Gastroesophageal sphincter (tissue), 4 donors: ENCODE results near the gene CADM2. TPM values are rescaled to one million over a fixed set of nuclear protein-coding genes. Genes with fewer than 3 reads are reported as not detected.

ENCODE experiments used
- ATAC-seq: fragments of 150-250 bp; one replicate; pipeline ENCODE4 v1.9.1; 2016; ENCODE audit warnings: mild to moderate bottlenecking, moderate library complexity
- H3K27ac ChIP-seq, 4 donors: fragments of 200-600 bp; sonication (generic) in 3 of 4; 1 replicate in 3 of 4; 2 replicates in 1 of 4; pipeline ENCODE4 v1.5.1; 2016 to 2019
- H3K27me3 ChIP-seq: fragments of 200-600 bp; sonication (generic); one replicate; pipeline ENCODE4 v1.5.1; 2019
- H3K36me3 ChIP-seq, 2 donors: fragments of 200-600 bp; sonication (generic); one replicate each; pipeline ENCODE4 v1.5.1; 2019; ENCODE audit warnings: control low read depth in 1 of 2
- H3K4me1 ChIP-seq, 3 donors: fragments of 200-600 bp; sonication (generic); 1 replicate in 2 of 3; 2 replicates in 1 of 3; pipeline ENCODE4 v1.5.1; 2016 to 2019; ENCODE audit warnings: control low read depth in 2 of 3
- H3K4me3 ChIP-seq, 2 donors: fragments of 200-600 bp; sonication (generic); one replicate each; pipeline ENCODE4 v1.5.1; 2019; ENCODE audit warnings: mild to moderate bottlenecking in 1 of 2, moderate library complexity in 1 of 2
- H3K9me3 ChIP-seq, 3 donors: fragments of 200-600 bp; sonication (generic); one replicate each; pipeline ENCODE4 v1.5.1; 2017 to 2019; ENCODE audit warnings: control low read depth in 2 of 3
- EP300 ChIP-seq: sonication (generic); formaldehyde crosslinking; IDR thresholded peaks from one replicate; pipeline ENCODE4 v1.6.1; 2017; ENCODE audit warnings: antibody characterized with exemption, mild to moderate bottlenecking
- POLR2A ChIP-seq, 2 donors: fragments of 450-650 bp; IDR thresholded peaks; one replicate each; pipeline ENCODE4 v1.6.1; 2017; ENCODE audit warnings: antibody characterized with exemption in 2 of 2, mild to moderate bottlenecking in 2 of 2, moderate library complexity in 1 of 2
- POLR2AphosphoS5 ChIP-seq: sonication (generic); formaldehyde crosslinking; IDR thresholded peaks from one replicate; pipeline ENCODE4 v1.6.1; 2017; ENCODE audit warnings: antibody characterized with exemption
- WGBS, 2 donors: methylation state at CpG; one replicate each; pipeline ENCODE4 v1.1.5; 2018; ENCODE audit warnings: low coverage in 1 of 2; 5-methylcytosine and 5-hydroxymethylcytosine counted together
- total RNA-seq, 4 donors: library from RNA; depleted of rRNA; stranded (reverse); fragments of >200 nt; gene quantifications; one replicate each; pipeline ENCODE4 v1.1.0, GENCODE V29; 2016
- TF ChIP-seq, protein P1 (sequence below), 4 experiments: fragments of 200-600 bp in 2 of 4; fragments of 450-650 bp in 2 of 4; sonication (generic) in 1 of 4; IDR thresholded peaks; one replicate each; pipeline ENCODE4 v1.5.1; 2017 to 2019; ENCODE audit warnings: antibody characterized with exemption in 4 of 4, mild to moderate bottlenecking in 2 of 4, moderate library complexity in 2 of 4

The CADM2 gene
- total RNA-seq, 4 donors from 2014 or later: 8.2 to 10.1 (median 9.4) TPM

DNA sequence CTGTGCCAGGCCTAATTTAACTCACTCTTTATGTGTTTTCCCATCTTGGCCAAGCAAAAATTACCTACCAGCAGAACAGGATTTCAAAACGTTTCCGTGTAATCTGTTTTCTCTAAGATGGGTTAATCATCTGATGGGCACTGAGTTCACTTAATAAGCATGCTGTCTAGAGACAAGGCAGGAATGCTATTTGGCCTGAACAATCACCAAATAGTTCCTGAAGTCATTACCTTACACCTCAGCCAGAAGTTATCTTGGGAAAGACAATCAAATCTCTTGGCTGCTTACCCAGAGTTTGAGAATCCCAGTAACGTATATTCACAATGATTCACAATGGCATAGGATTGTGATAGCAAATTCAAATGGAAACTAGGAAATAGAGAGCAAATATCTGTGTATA, 779.1 kb downstream of the CADM2 start:
- ATAC-seq: no peak
- WGBS, 2 donors: 16 to 74% methylated on average over 3 of the region's 3 CpGs
- TF ChIP-seq POLR2AphosphoS5 (no peak), EP300 (no peak), POLR2A (IDR thresholded peaks at IDR 0.05) (no peak)
- TF ChIP-seq, protein P1, sequence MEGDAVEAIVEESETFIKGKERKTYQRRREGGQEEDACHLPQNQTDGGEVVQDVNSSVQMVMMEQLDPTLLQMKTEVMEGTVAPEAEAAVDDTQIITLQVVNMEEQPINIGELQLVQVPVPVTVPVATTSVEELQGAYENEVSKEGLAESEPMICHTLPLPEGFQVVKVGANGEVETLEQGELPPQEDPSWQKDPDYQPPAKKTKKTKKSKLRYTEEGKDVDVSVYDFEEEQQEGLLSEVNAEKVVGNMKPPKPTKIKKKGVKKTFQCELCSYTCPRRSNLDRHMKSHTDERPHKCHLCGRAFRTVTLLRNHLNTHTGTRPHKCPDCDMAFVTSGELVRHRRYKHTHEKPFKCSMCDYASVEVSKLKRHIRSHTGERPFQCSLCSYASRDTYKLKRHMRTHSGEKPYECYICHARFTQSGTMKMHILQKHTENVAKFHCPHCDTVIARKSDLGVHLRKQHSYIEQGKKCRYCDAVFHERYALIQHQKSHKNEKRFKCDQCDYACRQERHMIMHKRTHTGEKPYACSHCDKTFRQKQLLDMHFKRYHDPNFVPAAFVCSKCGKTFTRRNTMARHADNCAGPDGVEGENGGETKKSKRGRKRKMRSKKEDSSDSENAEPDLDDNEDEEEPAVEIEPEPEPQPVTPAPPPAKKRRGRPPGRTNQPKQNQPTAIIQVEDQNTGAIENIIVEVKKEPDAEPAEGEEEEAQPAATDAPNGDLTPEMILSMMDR (IDR thresholded peaks at IDR 0.05): no peak
- no peaks in the 10 kb centered on the region for H3K36me3 ChIP-seq
- no peaks in the 10 kb centered on the region for H3K9me3 ChIP-seq
- H3K27ac ChIP-seq: no peak overlapping the region
- H3K4me3 ChIP-seq: no peak overlapping the region
- no peaks in the 10 kb centered on the region for H3K27me3 ChIP-seq
- H3K4me1 ChIP-seq: no peaks in the 10 kb centered on the region

DNA sequence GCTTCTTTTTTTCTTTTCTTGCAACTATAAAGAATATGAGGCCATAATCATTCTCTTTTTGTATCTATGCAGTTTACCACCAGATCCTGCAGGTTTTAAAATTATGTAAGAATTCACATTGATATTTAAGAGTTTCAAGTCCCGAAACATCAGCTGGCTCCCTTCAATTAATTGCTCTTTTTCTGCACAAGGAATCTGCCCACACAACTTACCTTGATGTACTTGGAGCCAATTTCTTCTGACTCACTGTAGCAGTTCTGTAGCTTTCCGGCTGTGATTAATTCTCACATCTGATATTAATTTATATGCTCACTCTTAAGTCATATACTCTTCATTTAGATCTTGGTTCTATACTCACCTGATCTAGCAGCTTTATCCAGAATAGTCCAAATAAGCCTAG, 781.8 kb downstream of the CADM2 start:
- Histone ChIP-seq H3K9me3 (no peaks in the 10 kb centered on the region), H3K4me1 (no peaks in the 10 kb centered on the region), H3K36me3 (no peaks in the 10 kb centered on the region), H3K27ac (no peak overlapping the region), H3K4me3 (no peak overlapping the region), H3K27me3 (no peaks in the 10 kb centered on the region)
- TF ChIP-seq, protein P1 (IDR thresholded peaks at IDR 0.05): no peak
- no peak for TF ChIP-seq POLR2AphosphoS5
- TF ChIP-seq POLR2A (IDR thresholded peaks at IDR 0.05): no peak
- TF ChIP-seq EP300: no peak
- 45 to 93% methylated on average over 2 of the region's 2 CpGs for WGBS, 2 donors
- no peak for ATAC-seq

DNA sequence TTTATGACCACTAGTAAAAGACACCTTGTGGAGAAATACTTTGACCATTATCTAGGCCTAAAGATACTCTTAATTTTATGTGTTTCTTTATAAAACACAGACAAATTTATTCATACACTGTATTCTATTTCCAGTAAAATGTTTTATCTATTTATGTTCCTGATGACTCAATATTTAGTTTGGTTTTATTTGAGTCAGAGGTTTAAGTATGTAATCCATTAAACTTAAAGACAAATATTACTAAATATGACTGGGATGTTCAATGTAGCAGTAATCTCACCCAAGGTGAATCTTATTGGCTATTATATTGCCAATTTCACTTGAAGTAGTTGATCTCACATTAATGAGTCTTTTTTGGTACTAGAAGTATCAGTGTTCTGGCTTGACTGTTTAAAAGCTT, 799.7 kb downstream of the CADM2 start:
- Histone ChIP-seq H3K4me3 (no peak overlapping the region), H3K27me3 (no peaks in the 10 kb centered on the region), H3K9me3 (peaks cover 0 to 6% (median 0%) of the 10 kb centered on the region in 3 donors), H3K4me1 (no peaks in the 10 kb centered on the region), H3K36me3 (no peaks in the 10 kb centered on the region), H3K27ac (no peak overlapping the region)
- TF ChIP-seq, protein P1 (IDR thresholded peaks at IDR 0.05): no peak
- no peak for TF ChIP-seq EP300
- TF ChIP-seq POLR2AphosphoS5: no peak
- TF ChIP-seq POLR2A (IDR thresholded peaks at IDR 0.05): no peak
- no peak for ATAC-seq

DNA sequence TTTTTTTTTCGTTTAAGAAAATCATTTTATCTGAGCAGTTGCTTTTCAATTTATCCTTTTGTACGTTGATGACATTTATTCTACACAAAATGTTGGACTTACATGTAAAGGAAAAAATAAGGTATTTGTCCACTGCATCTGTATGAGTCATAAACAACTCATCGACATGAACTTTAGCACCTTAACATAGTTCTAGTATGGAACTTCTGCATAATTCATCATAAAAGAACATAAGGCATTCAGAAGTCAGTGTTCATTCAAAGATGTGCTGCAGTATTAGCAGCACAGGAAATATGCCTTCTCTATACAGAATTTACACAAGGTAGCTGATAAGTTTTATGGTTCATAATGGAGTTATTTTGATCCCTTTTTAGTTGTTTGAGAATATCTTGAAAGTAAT, 801.6 kb downstream of the CADM2 start:
- Histone ChIP-seq H3K36me3 (no peaks in the 10 kb centered on the region), H3K4me3 (no peak overlapping the region), H3K4me1 (no peaks in the 10 kb centered on the region), H3K27ac (no peak overlapping the region), H3K9me3 (peaks cover 0 to 6% (median 0%) of the 10 kb centered on the region in 3 donors), H3K27me3 (no peaks in the 10 kb centered on the region)
- no peak for ATAC-seq
- TF ChIP-seq, protein P1 (IDR thresholded peaks at IDR 0.05): no peak
- TF ChIP-seq POLR2A (IDR thresholded peaks at IDR 0.05) (no peak), EP300 (no peak), POLR2AphosphoS5 (no peak)
- 75 to 86% methylated on average over 3 of the region's 3 CpGs for WGBS, 2 donors

DNA sequence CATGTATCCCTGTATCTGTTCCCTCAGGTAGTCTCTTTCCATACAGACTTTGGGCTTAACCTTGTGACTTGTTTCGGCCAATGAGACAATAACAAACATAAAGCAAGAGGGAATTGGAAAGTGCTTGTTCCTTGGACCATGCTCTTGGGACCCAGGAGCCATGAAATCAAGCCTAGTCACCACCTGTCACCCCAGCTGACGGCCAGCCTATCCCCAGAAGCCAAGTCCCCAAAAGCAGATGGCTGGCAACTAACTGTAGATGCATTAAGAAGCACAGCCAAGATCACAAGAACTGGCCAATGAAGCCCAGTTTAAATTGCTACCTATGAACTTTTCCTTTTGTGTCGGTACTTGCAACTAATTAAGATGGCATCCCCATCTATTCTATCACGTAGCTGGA, 822.0 kb downstream of the CADM2 start:
- no peaks in the 10 kb centered on the region for H3K36me3 ChIP-seq
- no peaks in the 10 kb centered on the region for H3K27me3 ChIP-seq
- peaks cover 0 to 11% (median 0%) of the 10 kb centered on the region in 3 donors for H3K4me1 ChIP-seq
- no peak for ATAC-seq
- TF ChIP-seq POLR2A (IDR thresholded peaks at IDR 0.05) (no peak), POLR2AphosphoS5 (no peak), EP300 (no peak)
- TF ChIP-seq, protein P1 (IDR thresholded peaks at IDR 0.05): no peak
- H3K27ac ChIP-seq: no peak overlapping the region
- H3K4me3 ChIP-seq: no peak overlapping the region
- WGBS, 2 donors: 79 to 95% methylated on average over 2 to 3 of the region's 4 CpGs
- H3K9me3 ChIP-seq: no peaks in the 10 kb centered on the region
